Gastrocnemius medialis (tissue), 4 donors: ENCODE measurements around the gene MKRN2OS. TPM values are rescaled to one million over a fixed set of nuclear protein-coding genes. Genes with fewer than 3 reads are reported as not detected.
A peak's percentile ranks its signal among the peaks of the same experiment; 100 is the strongest.

ENCODE experiments used
- ATAC-seq, 2 donors: fragments of 150-250 bp; one replicate each; pipeline ENCODE4 v1.9.1; 2016
- DNase-seq, 2 donors: peaks; one replicate each; pipeline ENCODE4 v3.0.0-alpha.2; 2019
- H3K27ac ChIP-seq, 4 donors: fragments of 200-600 bp; sonication (generic); 1 replicate in 1 of 4; 2 replicates in 3 of 4; pipeline ENCODE4 v1.5.1; 2016 to 2018; ENCODE audit warnings: mild to moderate bottlenecking in 2 of 4, moderate library complexity in 1 of 4
- H3K27me3 ChIP-seq, 3 donors: fragments of 200-600 bp; sonication (generic) in 2 of 3; 1 replicate in 1 of 3; 2 replicates in 2 of 3; pipeline versions ENCODE4 v1.5.1 to v1.6.0; 2016 to 2019; ENCODE audit warnings: mild to moderate bottlenecking in 1 of 3, moderate library complexity in 1 of 3
- H3K36me3 ChIP-seq, 2 donors: fragments of 200-600 bp; sonication (generic) in 1 of 2; one replicate each; pipeline ENCODE4 v1.5.1; 2017 to 2018
- H3K4me1 ChIP-seq, 2 donors: fragments of 200-600 bp; sonication (generic) in 1 of 2; one replicate each; pipeline ENCODE4 v1.5.1; 2016 to 2017; ENCODE audit warnings: mild to moderate bottlenecking in 2 of 2
- H3K4me3 ChIP-seq, 4 donors: fragments of 200-600 bp; sonication (generic) in 3 of 4; 1 replicate in 1 of 4; 2 replicates in 3 of 4; pipeline ENCODE4 v1.5.1; 2016 to 2019; ENCODE audit warnings: mild to moderate bottlenecking in 2 of 4
- H3K9me3 ChIP-seq, 3 donors: fragments of 200-600 bp; sonication (generic) in 2 of 3; 1 replicate in 1 of 3; 2 replicates in 2 of 3; pipeline ENCODE4 v1.5.1; 2016 to 2019
- POLR2A ChIP-seq, 2 donors: fragments of 450-650 bp; IDR thresholded peaks; one replicate each; pipeline ENCODE4 v1.6.1; 2017; ENCODE audit warnings: antibody characterized with exemption in 2 of 2, mild to moderate bottlenecking in 2 of 2, moderate library complexity in 2 of 2
- in situ Hi-C, 4 donors: fragments of 200-750 bp; cut with MboI; loops; one replicate each; pipeline versions ENCODE4 v1.15.0 to v1.8.0; 2017; ENCODE audit warnings: low sequenced_read_pairs in 4 of 4
- intact Hi-C: fragments of 100-400 bp; cut with DNase I; formaldehyde crosslinking; loops from one replicate; pipeline ENCODE4 v1.15.1; 2023; ENCODE audit warnings: low total_unique reads
- total RNA-seq, 4 donors: library from RNA; depleted of rRNA; stranded (reverse); fragments of >200 nt; gene quantifications; one replicate each; pipeline versions ENCODE4 v1.1.0 to v1.2.3, GENCODE V29; 2016
- TF ChIP-seq, protein P1 (sequence below), 5 experiments: fragments of 450-650 bp in 3 of 5; fragments of 200-600 bp in 2 of 5; sonication (generic) in 2 of 5; IDR thresholded peaks in 4 of 5; conservative IDR thresholded peaks in 1 of 5; 1 replicate in 4 of 5; 2 replicates in 1 of 5; pipeline ENCODE4 v1.5.1; 2016 to 2019; ENCODE audit warnings: antibody characterized with exemption in 5 of 5, mild to moderate bottlenecking in 3 of 5, moderate library complexity in 3 of 5

Gene MKRN2OS
- total RNA-seq, 4 donors from 2014 or later = 0.95 TPM; not detected in 3

DNA sequence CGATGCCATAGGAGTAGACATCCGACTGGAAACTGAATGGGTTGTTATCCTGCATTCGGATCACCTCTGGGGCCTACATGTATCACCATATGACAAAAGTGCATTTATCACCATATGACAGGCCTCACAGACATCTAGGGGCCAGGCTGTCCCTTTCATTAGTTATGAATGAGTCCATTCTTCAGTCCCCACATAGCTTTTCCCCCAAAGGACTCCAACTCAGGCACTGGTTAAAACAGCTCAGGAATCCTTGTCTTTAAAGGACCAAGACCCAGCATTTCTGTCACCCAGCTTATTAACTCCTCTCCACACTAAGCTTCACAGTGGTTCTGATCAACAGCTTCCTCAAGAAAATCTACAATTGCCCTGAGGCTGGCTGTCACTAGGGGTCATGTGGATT is 39.9 kb upstream of the MKRN2OS start:
- Histone ChIP-seq H3K27ac (peak overlapping the region in 3 of 4 donors; percentile 8 to 74 (median 67)), H3K4me1 (peaks cover 28 to 32% of the 10 kb centered on the region in 2 donors), H3K4me3 (no peak overlapping the region), H3K27me3 (no peaks in the 10 kb centered on the region), H3K36me3 (peaks cover 0 to 75% of the 10 kb centered on the region in 2 donors), H3K9me3 (no peaks in the 10 kb centered on the region)
- no peak for DNase-seq
- ATAC-seq = no peak
- no peak for TF ChIP-seq POLR2A (IDR thresholded peaks at IDR 0.05)
- intact Hi-C loops (loop anchor here (10.0 kb wide), 1 partner anchor 250 kb away; no protein-coding TSS in a partner anchor), in situ Hi-C loops (no loop called here)

- H3K4me1 ChIP-seq = peaks cover 23 to 26% of the 10 kb centered on the region in 2 donors
- no peak for DNase-seq
- TF ChIP-seq, protein P1, sequence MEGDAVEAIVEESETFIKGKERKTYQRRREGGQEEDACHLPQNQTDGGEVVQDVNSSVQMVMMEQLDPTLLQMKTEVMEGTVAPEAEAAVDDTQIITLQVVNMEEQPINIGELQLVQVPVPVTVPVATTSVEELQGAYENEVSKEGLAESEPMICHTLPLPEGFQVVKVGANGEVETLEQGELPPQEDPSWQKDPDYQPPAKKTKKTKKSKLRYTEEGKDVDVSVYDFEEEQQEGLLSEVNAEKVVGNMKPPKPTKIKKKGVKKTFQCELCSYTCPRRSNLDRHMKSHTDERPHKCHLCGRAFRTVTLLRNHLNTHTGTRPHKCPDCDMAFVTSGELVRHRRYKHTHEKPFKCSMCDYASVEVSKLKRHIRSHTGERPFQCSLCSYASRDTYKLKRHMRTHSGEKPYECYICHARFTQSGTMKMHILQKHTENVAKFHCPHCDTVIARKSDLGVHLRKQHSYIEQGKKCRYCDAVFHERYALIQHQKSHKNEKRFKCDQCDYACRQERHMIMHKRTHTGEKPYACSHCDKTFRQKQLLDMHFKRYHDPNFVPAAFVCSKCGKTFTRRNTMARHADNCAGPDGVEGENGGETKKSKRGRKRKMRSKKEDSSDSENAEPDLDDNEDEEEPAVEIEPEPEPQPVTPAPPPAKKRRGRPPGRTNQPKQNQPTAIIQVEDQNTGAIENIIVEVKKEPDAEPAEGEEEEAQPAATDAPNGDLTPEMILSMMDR (IDR thresholded peaks at IDR 0.05 in 4 of 5, conservative IDR thresholded peaks at IDR 0.05 in 1 of 5) = no peak
- no peak for TF ChIP-seq POLR2A (IDR thresholded peaks at IDR 0.05)
- H3K36me3 ChIP-seq = peaks cover 0 to 66% of the 10 kb centered on the region in 2 donors
- H3K9me3 ChIP-seq = no peaks in the 10 kb centered on the region
- no peaks in the 10 kb centered on the region for H3K27me3 ChIP-seq
- peak overlapping the region in 1 of 4 donors; percentile 27 for H3K27ac ChIP-seq
- intact Hi-C loops (loop anchor here (10.0 kb wide), 1 partner anchor 251 kb away; no protein-coding TSS in a partner anchor), in situ Hi-C loops (no loop called here)
- no peak overlapping the region for H3K4me3 ChIP-seq
- no peak for ATAC-seq
Measured at GRCh38 chr3:12584083-12584482, 38.8 kb upstream of the MKRN2OS start.

DNA sequence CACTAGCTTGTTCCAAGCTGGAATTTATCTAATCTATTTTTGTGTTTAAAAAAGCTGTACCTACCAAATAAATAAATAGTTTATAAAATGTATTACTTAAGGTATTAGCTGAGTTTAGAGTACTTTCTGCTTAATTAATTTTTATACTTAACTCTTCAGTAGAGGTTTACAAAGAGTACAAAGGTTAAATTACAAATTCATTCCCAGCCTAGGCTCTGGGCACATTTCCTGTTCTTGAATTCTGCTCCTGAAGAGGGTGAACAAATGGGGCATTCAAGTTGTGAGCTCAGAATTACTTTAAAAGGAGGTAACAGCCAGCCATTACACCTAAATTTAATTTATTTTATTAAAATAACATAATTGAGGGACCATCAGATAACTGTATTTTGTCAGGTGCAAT is 38.0 kb upstream of the MKRN2OS start:
- H3K27me3 ChIP-seq = no peaks in the 10 kb centered on the region
- in situ Hi-C loops (no loop called here), intact Hi-C loops (loop anchor here (10.0 kb wide), 1 partner anchor 252 kb away; no protein-coding TSS in a partner anchor)
- peaks cover 0 to 58% of the 10 kb centered on the region in 2 donors for H3K36me3 ChIP-seq
- H3K9me3 ChIP-seq = no peaks in the 10 kb centered on the region
- H3K27ac ChIP-seq = peak overlapping the region in 1 of 4 donors; percentile 27
- TF ChIP-seq, protein P1 (IDR thresholded peaks at IDR 0.05 in 4 of 5, conservative IDR thresholded peaks at IDR 0.05 in 1 of 5) = no peak
- TF ChIP-seq POLR2A (IDR thresholded peaks at IDR 0.05) = no peak
- no peak for ATAC-seq
- H3K4me1 ChIP-seq = peaks cover 15 to 18% of the 10 kb centered on the region in 2 donors
- H3K4me3 ChIP-seq = no peak overlapping the region
- DNase-seq = no peak

GRCh38 chr3:12582730-12583129 is 37.4 kb upstream of the MKRN2OS start:
- ATAC-seq = no peak
- in situ Hi-C loops = no loop called here

GRCh38 chr3:12579905-12580304 is 34.6 kb upstream of the MKRN2OS start:
- Histone ChIP-seq H3K4me3 (no peak overlapping the region), H3K4me1 (no peaks in the 10 kb centered on the region), H3K27ac (peak overlapping the region in 3 of 4 donors; percentile 31 to 54 (median 48)), H3K9me3 (no peaks in the 10 kb centered on the region), H3K27me3 (no peaks in the 10 kb centered on the region), H3K36me3 (peaks cover 0 to 68% of the 10 kb centered on the region in 2 donors)
- in situ Hi-C loops (no loop called here), intact Hi-C loops (loop anchor here (10.0 kb wide), 1 partner anchor 255 kb away; no protein-coding TSS in a partner anchor)
- ATAC-seq (no peak), DNase-seq (no peak)
- no peak for TF ChIP-seq POLR2A (IDR thresholded peaks at IDR 0.05)
- TF ChIP-seq, protein P1 (IDR thresholded peaks at IDR 0.05 in 4 of 5, conservative IDR thresholded peaks at IDR 0.05 in 1 of 5) = no peak

More at GRCh38 chr3:12582730-12583129, 37.4 kb upstream of the MKRN2OS start:
- H3K4me3 ChIP-seq = no peak overlapping the region
- H3K27me3 ChIP-seq = no peaks in the 10 kb centered on the region
- intact Hi-C loops = loop anchor here (10.0 kb wide), 1 partner anchor 252 kb away; no protein-coding TSS in a partner anchor
- H3K36me3 ChIP-seq = peaks cover 0 to 58% of the 10 kb centered on the region in 2 donors
- TF ChIP-seq POLR2A (IDR thresholded peaks at IDR 0.05) = no peak
- TF ChIP-seq, protein P1 (IDR thresholded peaks at IDR 0.05 in 4 of 5, conservative IDR thresholded peaks at IDR 0.05 in 1 of 5) = no peak
- peaks cover 11 to 15% of the 10 kb centered on the region in 2 donors for H3K4me1 ChIP-seq
- peak overlapping the region in 1 of 4 donors; percentile 9 for H3K27ac ChIP-seq
- DNase-seq = no peak
- no peaks in the 10 kb centered on the region for H3K9me3 ChIP-seq
